NCI-H1417 (cell line): ENCODE results near the gene PPIL6.
"Not testable (repeated sequence)": the region's sequence is repeated elsewhere in the genome, so short reads cannot be mapped to it uniquely, and the experiment has no call there.

Experiments used
- DNase-seq, 3 experiments: peaks; one replicate each; lab custom pipeline; 2025; lab: John Stamatoyannopoulos, UW

Gene PPIL6

GRCh38 chr6:109393886-109394281, 46.5 kb downstream of the PPIL6 start:
- no peak for DNase-seq

GRCh38 chr6:109393157-109393885, 47.1 kb downstream of the PPIL6 start:
- DNase-seq: no peak

- DNase-seq: no peak
Measured at GRCh38 chr6:109389650-109390274, 50.7 kb downstream of the PPIL6 start.

- no peak for DNase-seq
Measured at GRCh38 chr6:109388265-109388664, 52.2 kb downstream of the PPIL6 start.

GRCh38 chr6:109383438-109383940, 56.9 kb downstream of the PPIL6 start:
- DNase-seq: no peak

- DNase-seq: peak; percentile 94 to 98 (median 98)
Measured at GRCh38 chr6:109382576-109383437, 57.6 kb downstream of the PPIL6 start.

- peak; percentile 97 to 98 (median 98) for DNase-seq
Measured at GRCh38 chr6:109381747-109382575, 58.5 kb downstream of the PPIL6 start, which contains the start of gene CD164. CD164 (minus strand) TSS chr6:109382467; CDS start chr6:109382378, 89 bp downstream.

- DNase-seq: peak in 2 of 3 experiments; percentile 27 to 81
Measured at GRCh38 chr6:109381061-109381746, 59.2 kb downstream of the PPIL6 start.

- DNase-seq: no peak
Measured at GRCh38 chr6:109379711-109380110, 60.7 kb downstream of the PPIL6 start.

- no peak for DNase-seq
Measured at GRCh38 chr6:109377717-109378116, 62.7 kb downstream of the PPIL6 start.

- DNase-seq: no peak
Measured at GRCh38 chr6:109374326-109374892, 66.0 kb downstream of the PPIL6 start.

- DNase-seq: no peak
Measured at GRCh38 chr6:109373762-109374161, 66.7 kb downstream of the PPIL6 start.

- peak in 1 of 3 experiments; percentile 10 for DNase-seq
Measured at GRCh38 chr6:109373331-109373730, 67.1 kb downstream of the PPIL6 start.

GRCh38 chr6:109372130-109372529, 68.3 kb downstream of the PPIL6 start:
- no peak for DNase-seq

GRCh38 chr6:109370792-109371191, 69.6 kb downstream of the PPIL6 start:
- DNase-seq: no peak

- no peak for DNase-seq
Measured at GRCh38 chr6:109370336-109370735, 70.1 kb downstream of the PPIL6 start.

- DNase-seq: no peak
Measured at GRCh38 chr6:109369728-109370127, 70.7 kb downstream of the PPIL6 start.

GRCh38 chr6:109364382-109365078, 75.9 kb downstream of the PPIL6 start:
- not testable (repeated sequence) for DNase-seq

GRCh38 chr6:109363753-109364152, 76.7 kb downstream of the PPIL6 start:
- DNase-seq: no peak
